GM19351 (cell line): ENCODE results near the gene TCERG1L.

Source experiments
- ATAC-seq: cut with Tn5 transposase; IDR thresholded peaks from one replicate; pipeline ENCODE4 v1.9.1; 2021; ENCODE audit warnings: mild to moderate bottlenecking, moderate library complexity; ENCODE audit not compliant: unreplicated experiment

The TCERG1L gene

GRCh38 chr10:131211965-131212619, 99.4 kb downstream of the TCERG1L start:
- no peak for ATAC-seq

- ATAC-seq: no peak
Measured at GRCh38 chr10:131211559-131211958, 100.0 kb downstream of the TCERG1L start.

GRCh38 chr10:131211146-131211545, 100.4 kb downstream of the TCERG1L start:
- no peak for ATAC-seq

- ATAC-seq: no peak
Measured at GRCh38 chr10:131210181-131210580, 101.3 kb downstream of the TCERG1L start.

- ATAC-seq: no peak
Measured at GRCh38 chr10:131207584-131208532, 103.7 kb downstream of the TCERG1L start.

- no peak for ATAC-seq
Measured at GRCh38 chr10:131207176-131207575, 104.3 kb downstream of the TCERG1L start.

GRCh38 chr10:131206111-131206995, 105.2 kb downstream of the TCERG1L start:
- ATAC-seq: no peak

GRCh38 chr10:131205556-131205955, 106.0 kb downstream of the TCERG1L start:
- no peak for ATAC-seq

- ATAC-seq: no peak
Measured at GRCh38 chr10:131204406-131205152, 106.9 kb downstream of the TCERG1L start.

GRCh38 chr10:131203456-131204357, 107.8 kb downstream of the TCERG1L start:
- no peak for ATAC-seq

GRCh38 chr10:131202990-131203389, 108.5 kb downstream of the TCERG1L start:
- no peak for ATAC-seq

- ATAC-seq: no peak
Measured at GRCh38 chr10:131201741-131202515, 109.6 kb downstream of the TCERG1L start.

GRCh38 chr10:131200856-131201470, 110.6 kb downstream of the TCERG1L start:
- ATAC-seq: no peak

- no peak for ATAC-seq
Measured at GRCh38 chr10:131199646-131200045, 111.9 kb downstream of the TCERG1L start.

- no peak for ATAC-seq
Measured at GRCh38 chr10:131198843-131199242, 112.7 kb downstream of the TCERG1L start.

GRCh38 chr10:131198401-131198800, 113.1 kb downstream of the TCERG1L start:
- no peak for ATAC-seq

GRCh38 chr10:131196176-131196885, 115.2 kb downstream of the TCERG1L start:
- no peak for ATAC-seq
